Right atrium auricular region (tissue), 2 donors: ENCODE results near the gene NT5DC2. TPM values are rescaled to one million over a fixed set of nuclear protein-coding genes. Genes with fewer than 3 reads are reported as not detected.

Experiments
- DNase-seq: peaks from one replicate; pipeline ENCODE4 v3.0.0-alpha.2; 2019; ENCODE audit warnings: low spot score
- H3K27ac ChIP-seq, 2 donors: fragments of 200-600 bp; sonication (generic); 1 replicate in 1 of 2; 2 replicates in 1 of 2; pipeline ENCODE4 v1.5.1; 2016 to 2019
- H3K27me3 ChIP-seq, 2 donors: fragments of 200-600 bp; sonication (generic); one replicate each; pipeline versions ENCODE4 v1.5.1 to v1.6.0; 2017 to 2019
- H3K36me3 ChIP-seq: fragments of 200-600 bp; sonication (generic); one replicate; pipeline ENCODE4 v1.5.1; 2016
- H3K4me1 ChIP-seq, 2 donors: fragments of 200-600 bp; sonication (generic); one replicate each; pipeline versions ENCODE4 v1.5.1 to v1.6.0; 2017 to 2019
- H3K4me3 ChIP-seq, 2 donors: fragments of 200-600 bp; sonication (generic); 1 replicate in 1 of 2; 2 replicates in 1 of 2; pipeline ENCODE4 v1.5.1; 2017 to 2019; ENCODE audit warnings: mild to moderate bottlenecking in 1 of 2, moderate library complexity in 1 of 2
- H3K9me3 ChIP-seq, 2 donors: fragments of 200-600 bp; sonication (generic); one replicate each; pipeline ENCODE4 v1.5.1; 2019
- total RNA-seq, 2 donors: library from RNA; depleted of rRNA; stranded (reverse); fragments of >200 nt; gene quantifications; one replicate each; pipeline ENCODE4 v1.1.0, GENCODE V29; 2016
- TF ChIP-seq, protein P1 (sequence below), 2 donors: fragments of 200-600 bp; sonication (generic); IDR thresholded peaks; one replicate each; pipeline ENCODE4 v1.5.1; 2019; ENCODE audit warnings: antibody characterized with exemption in 2 of 2

NT5DC2 gene
- total RNA-seq, 2 donors from 2014 or later = 94.0 to 146 TPM

- peaks cover 53% of the 10 kb centered on the region for H3K36me3 ChIP-seq
- no peak overlapping the region for H3K27ac ChIP-seq
- H3K4me3 ChIP-seq = no peak overlapping the region
- TF ChIP-seq, protein P1, sequence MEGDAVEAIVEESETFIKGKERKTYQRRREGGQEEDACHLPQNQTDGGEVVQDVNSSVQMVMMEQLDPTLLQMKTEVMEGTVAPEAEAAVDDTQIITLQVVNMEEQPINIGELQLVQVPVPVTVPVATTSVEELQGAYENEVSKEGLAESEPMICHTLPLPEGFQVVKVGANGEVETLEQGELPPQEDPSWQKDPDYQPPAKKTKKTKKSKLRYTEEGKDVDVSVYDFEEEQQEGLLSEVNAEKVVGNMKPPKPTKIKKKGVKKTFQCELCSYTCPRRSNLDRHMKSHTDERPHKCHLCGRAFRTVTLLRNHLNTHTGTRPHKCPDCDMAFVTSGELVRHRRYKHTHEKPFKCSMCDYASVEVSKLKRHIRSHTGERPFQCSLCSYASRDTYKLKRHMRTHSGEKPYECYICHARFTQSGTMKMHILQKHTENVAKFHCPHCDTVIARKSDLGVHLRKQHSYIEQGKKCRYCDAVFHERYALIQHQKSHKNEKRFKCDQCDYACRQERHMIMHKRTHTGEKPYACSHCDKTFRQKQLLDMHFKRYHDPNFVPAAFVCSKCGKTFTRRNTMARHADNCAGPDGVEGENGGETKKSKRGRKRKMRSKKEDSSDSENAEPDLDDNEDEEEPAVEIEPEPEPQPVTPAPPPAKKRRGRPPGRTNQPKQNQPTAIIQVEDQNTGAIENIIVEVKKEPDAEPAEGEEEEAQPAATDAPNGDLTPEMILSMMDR (IDR thresholded peaks at IDR 0.05) = no peak
- H3K4me1 ChIP-seq = peaks cover 0 to 25% of the 10 kb centered on the region in 2 donors
- no peaks in the 10 kb centered on the region for H3K27me3 ChIP-seq
- DNase-seq = no peak
- H3K9me3 ChIP-seq = no peaks in the 10 kb centered on the region
Measured at GRCh38 chr3:52554026-52554755, 20.5 kb upstream of the NT5DC2 start.

DNA sequence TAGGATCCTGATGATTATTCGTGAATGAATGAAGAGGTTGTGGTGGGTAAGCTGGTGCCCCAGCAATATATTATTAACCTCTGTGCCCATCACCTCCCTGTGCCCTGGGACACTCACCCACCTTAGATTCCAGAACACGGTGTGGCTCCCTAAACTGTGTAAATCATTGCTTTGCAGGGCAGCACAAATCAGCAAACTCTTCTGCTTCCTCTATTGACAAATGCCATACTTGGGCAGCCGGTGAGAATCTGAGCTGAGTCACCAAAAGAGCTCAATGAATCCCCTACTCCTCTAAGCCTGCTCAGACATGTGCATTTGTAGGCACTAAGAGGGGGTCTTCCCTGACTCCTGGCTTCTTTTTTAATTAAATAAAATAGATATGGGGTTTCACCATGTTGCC, 18.4 kb upstream of the NT5DC2 start:
- H3K36me3 ChIP-seq = peaks cover 53% of the 10 kb centered on the region
- H3K4me1 ChIP-seq = peaks cover 0 to 25% of the 10 kb centered on the region in 2 donors
- TF ChIP-seq, protein P1 (IDR thresholded peaks at IDR 0.05) = no peak
- DNase-seq = no peak
- H3K27ac ChIP-seq = peak overlapping the region in 1 of 2 donors; percentile 6
- H3K27me3 ChIP-seq = no peaks in the 10 kb centered on the region
- H3K9me3 ChIP-seq = no peaks in the 10 kb centered on the region
- H3K4me3 ChIP-seq = no peak overlapping the region

- H3K27me3 ChIP-seq = no peaks in the 10 kb centered on the region
- H3K9me3 ChIP-seq = no peaks in the 10 kb centered on the region
- H3K4me1 ChIP-seq = peaks cover 0 to 20% of the 10 kb centered on the region in 2 donors
- peaks cover 56% of the 10 kb centered on the region for H3K36me3 ChIP-seq
- no peak for DNase-seq
- H3K4me3 ChIP-seq = no peak overlapping the region
- peak overlapping the region in 1 of 2 donors; percentile 6 for H3K27ac ChIP-seq
- TF ChIP-seq, protein P1 (IDR thresholded peaks at IDR 0.05) = no peak
Measured at GRCh38 chr3:52551118-52551517, 17.5 kb upstream of the NT5DC2 start.

- H3K27me3 ChIP-seq = no peaks in the 10 kb centered on the region
- no peak overlapping the region for H3K27ac ChIP-seq
- DNase-seq = no peak
- no peak overlapping the region for H3K4me3 ChIP-seq
- H3K4me1 ChIP-seq = peaks cover 0 to 16% of the 10 kb centered on the region in 2 donors
- no peaks in the 10 kb centered on the region for H3K9me3 ChIP-seq
- TF ChIP-seq, protein P1 (IDR thresholded peaks at IDR 0.05) = no peak
- H3K36me3 ChIP-seq = peaks cover 38% of the 10 kb centered on the region
Measured at GRCh38 chr3:52547143-52547542, 13.5 kb upstream of the NT5DC2 start.

DNA sequence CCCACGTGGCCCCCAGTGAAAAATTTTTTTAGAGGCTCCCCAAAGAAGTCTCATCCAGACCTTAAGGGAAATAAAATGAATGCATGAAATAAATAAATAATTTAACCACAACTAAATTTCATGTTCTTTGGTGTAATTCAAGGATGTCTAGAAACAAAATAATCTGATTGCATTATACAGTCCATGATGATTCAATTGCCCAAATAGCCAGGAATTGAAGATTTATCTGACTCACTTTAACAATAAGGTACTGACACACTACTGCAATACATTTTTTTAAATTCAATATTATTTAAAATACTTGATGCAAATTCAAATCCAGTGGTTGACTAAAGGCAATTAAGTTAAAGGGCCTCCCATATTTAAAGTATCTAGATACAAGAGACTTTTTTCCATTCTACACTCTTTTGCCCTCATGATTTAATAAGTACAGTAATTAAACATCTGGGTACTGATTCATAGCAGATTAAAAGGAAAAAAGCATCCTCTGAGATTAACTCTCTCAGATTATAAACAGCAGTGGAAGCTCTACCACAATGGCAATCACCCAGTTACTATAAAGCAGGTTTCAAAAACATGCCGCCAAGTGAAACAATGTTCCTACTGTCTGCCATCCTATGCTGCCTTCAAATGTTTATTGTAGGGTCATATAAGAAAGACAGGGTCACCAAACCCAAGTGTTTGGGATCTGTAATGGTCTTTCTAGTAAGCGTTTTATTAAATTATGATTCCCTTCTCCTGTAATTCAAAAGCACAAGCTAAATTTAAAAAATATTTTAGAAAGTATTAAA, 12.6 kb upstream of the NT5DC2 start:
- H3K4me1 ChIP-seq = peaks cover 0 to 15% of the 10 kb centered on the region in 2 donors
- H3K27ac ChIP-seq = no peak overlapping the region
- DNase-seq = no peak
- H3K9me3 ChIP-seq = no peaks in the 10 kb centered on the region
- TF ChIP-seq, protein P1 (IDR thresholded peaks at IDR 0.05) = no peak
- H3K4me3 ChIP-seq = no peak overlapping the region
- H3K27me3 ChIP-seq = no peaks in the 10 kb centered on the region
- peaks cover 47% of the 10 kb centered on the region for H3K36me3 ChIP-seq
